Astrocyte (in vitro differentiated cells and primary cell): Measurements from ENCODE around the gene ARMC7. TPM values are rescaled to one million over a fixed set of nuclear protein-coding genes. Genes with fewer than 3 reads are reported as not detected.

Experiments used
- DNase-seq: peaks from one replicate; pipeline ENCODE4 v3.0.0-alpha.2; 2010; ENCODE audit warnings: low read depth
- FAIRE-seq: peaks from 2 replicates; lab custom pipeline; 2011; peaks lifted over from hg19 to GRCh38; lab: Jason Lieb, UNC
- H2AFZ ChIP-seq: 2 replicates; pipeline ENCODE4 v1.6.0; 2012; ENCODE audit warnings: low read depth, low read length, inconsistent platforms
- H3K27ac ChIP-seq: 2 replicates; pipeline ENCODE4 v1.5.1; 2011; ENCODE audit warnings: low read depth, low read length, inconsistent platforms
- H3K27me3 ChIP-seq: 2 replicates; pipeline ENCODE4 v1.6.0; 2011; ENCODE audit warnings: low read length, inconsistent platforms; ENCODE audit not compliant: insufficient read depth
- H3K36me3 ChIP-seq: 2 replicates; pipeline ENCODE4 v1.5.1; 2011; ENCODE audit warnings: low read length, inconsistent platforms; ENCODE audit not compliant: insufficient read depth
- H3K4me1 ChIP-seq: 2 replicates; pipeline ENCODE4 v1.5.1; 2011; ENCODE audit warnings: low read length, inconsistent platforms; ENCODE audit not compliant: insufficient read depth
- H3K4me2 ChIP-seq: 2 replicates; pipeline ENCODE4 v1.6.0; 2012; ENCODE audit warnings: low read length, inconsistent platforms
- H3K4me3 ChIP-seq: 2 replicates; pipeline ENCODE4 v1.5.1; 2011; ENCODE audit warnings: low read depth, mild to moderate bottlenecking, low read length, inconsistent platforms; ENCODE audit not compliant: insufficient read depth
- H3K79me2 ChIP-seq: 2 replicates; pipeline ENCODE4 v1.6.0; 2012; ENCODE audit warnings: mild to moderate bottlenecking, low read length, inconsistent platforms; ENCODE audit not compliant: insufficient read depth
- H3K9ac ChIP-seq: 2 replicates; pipeline ENCODE4 v1.6.0; 2012; ENCODE audit warnings: mild to moderate bottlenecking, low read length, inconsistent platforms
- H3K9me3 ChIP-seq: 2 replicates; pipeline ENCODE4 v1.5.1; 2012; ENCODE audit warnings: low read depth, mild to moderate bottlenecking, low read length, inconsistent platforms; ENCODE audit not compliant: insufficient read depth
- H4K20me1 ChIP-seq: 2 replicates; pipeline ENCODE4 v1.6.0; 2012; ENCODE audit warnings: low read length, inconsistent platforms; ENCODE audit not compliant: insufficient read depth
- H3K27ac Mint-ChIP-seq: one replicate; pipeline ENCODE4 v1.8.0; 2021; ENCODE audit warnings: mild to moderate bottlenecking, mixed read lengths; ENCODE audit not compliant: unreplicated experiment
- H3K27me3 Mint-ChIP-seq: one replicate; pipeline ENCODE4 v1.8.0; 2021; ENCODE audit warnings: low read depth, mixed read lengths; ENCODE audit not compliant: unreplicated experiment
- H3K36me3 Mint-ChIP-seq: one replicate; pipeline ENCODE4 v1.8.0; 2021; ENCODE audit warnings: low read depth, mixed read lengths; ENCODE audit not compliant: unreplicated experiment
- H3K4me1 Mint-ChIP-seq: one replicate; pipeline ENCODE4 v1.8.0; 2021; ENCODE audit warnings: low read depth, mixed read lengths; ENCODE audit not compliant: unreplicated experiment
- H3K4me3 Mint-ChIP-seq: one replicate; pipeline ENCODE4 v1.8.0; 2021; ENCODE audit warnings: mild to moderate bottlenecking, moderate library complexity, mixed read lengths; ENCODE audit not compliant: unreplicated experiment
- H3K9me3 Mint-ChIP-seq: one replicate; pipeline ENCODE4 v1.8.0; 2021; ENCODE audit warnings: mild to moderate bottlenecking, mixed read lengths; ENCODE audit not compliant: unreplicated experiment
- EZH2 ChIP-seq: IDR thresholded peaks from 2 replicates; pipeline ENCODE4 v1.6.1; 2012; ENCODE audit warnings: mild to moderate bottlenecking, low read length, inconsistent platforms; ENCODE audit not compliant: insufficient read depth
- total RNA-seq: library from RNA; stranded (reverse); gene quantifications from 2 replicates; pipeline ENCODE4 v1.2.1, GENCODE V29; 2021
- TF ChIP-seq, protein P1 (sequence below): IDR thresholded peaks from 2 replicates; pipeline ENCODE4 v1.5.1; 2011; ENCODE audit warnings: low read depth, mild to moderate bottlenecking, inconsistent platforms, low read length, moderate library complexity; ENCODE audit not compliant: insufficient read depth

Gene ARMC7
- total RNA-seq, 1 donor from 2014 or later = 11.9 TPM

DNA sequence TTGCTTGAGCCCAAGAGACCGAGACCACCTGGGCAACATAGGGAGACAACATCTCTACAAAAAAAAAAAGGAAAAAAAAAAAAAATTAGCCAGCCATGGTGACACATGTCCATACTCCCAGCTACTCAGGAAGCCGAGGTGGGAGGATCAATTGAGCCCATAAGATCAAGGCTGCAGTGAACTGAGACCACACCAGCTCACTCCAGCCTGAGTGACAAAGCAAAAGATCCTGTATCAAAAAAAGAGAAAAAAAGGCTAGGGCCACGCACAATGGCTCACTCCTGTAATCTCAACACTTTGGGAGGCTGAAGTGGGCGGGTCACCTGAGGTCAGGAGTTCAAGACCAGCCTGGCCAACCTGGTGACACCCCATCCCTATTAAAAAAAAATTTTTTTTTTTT is 59.2 kb downstream of the ARMC7 start:
- Histone ChIP-seq H3K36me3 (peaks cover 31% of the 10 kb centered on the region), H3K4me2 (no peak overlapping the region), H3K9ac (no peak overlapping the region), H2AFZ (no peak overlapping the region), H3K4me1 (no peaks in the 10 kb centered on the region), H3K27me3 (no peaks in the 10 kb centered on the region), H4K20me1 (peaks cover 51% of the 10 kb centered on the region), H3K27ac (no peak overlapping the region), H3K9me3 (no peaks in the 10 kb centered on the region), H3K4me3 (no peak overlapping the region), H3K79me2 (peaks cover 54% of the 10 kb centered on the region)
- H3K4me1 Mint-ChIP-seq = no peaks in the 10 kb centered on the region
- no peak overlapping the region for H3K27ac Mint-ChIP-seq
- DNase-seq = no peak
- no peak overlapping the region for H3K4me3 Mint-ChIP-seq
- no peak for FAIRE-seq
- peaks cover 10% of the 10 kb centered on the region for H3K36me3 Mint-ChIP-seq
- H3K27me3 Mint-ChIP-seq = no peaks in the 10 kb centered on the region
- TF ChIP-seq, protein P1, sequence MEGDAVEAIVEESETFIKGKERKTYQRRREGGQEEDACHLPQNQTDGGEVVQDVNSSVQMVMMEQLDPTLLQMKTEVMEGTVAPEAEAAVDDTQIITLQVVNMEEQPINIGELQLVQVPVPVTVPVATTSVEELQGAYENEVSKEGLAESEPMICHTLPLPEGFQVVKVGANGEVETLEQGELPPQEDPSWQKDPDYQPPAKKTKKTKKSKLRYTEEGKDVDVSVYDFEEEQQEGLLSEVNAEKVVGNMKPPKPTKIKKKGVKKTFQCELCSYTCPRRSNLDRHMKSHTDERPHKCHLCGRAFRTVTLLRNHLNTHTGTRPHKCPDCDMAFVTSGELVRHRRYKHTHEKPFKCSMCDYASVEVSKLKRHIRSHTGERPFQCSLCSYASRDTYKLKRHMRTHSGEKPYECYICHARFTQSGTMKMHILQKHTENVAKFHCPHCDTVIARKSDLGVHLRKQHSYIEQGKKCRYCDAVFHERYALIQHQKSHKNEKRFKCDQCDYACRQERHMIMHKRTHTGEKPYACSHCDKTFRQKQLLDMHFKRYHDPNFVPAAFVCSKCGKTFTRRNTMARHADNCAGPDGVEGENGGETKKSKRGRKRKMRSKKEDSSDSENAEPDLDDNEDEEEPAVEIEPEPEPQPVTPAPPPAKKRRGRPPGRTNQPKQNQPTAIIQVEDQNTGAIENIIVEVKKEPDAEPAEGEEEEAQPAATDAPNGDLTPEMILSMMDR = no peak
- TF ChIP-seq EZH2 = no peak
- H3K9me3 Mint-ChIP-seq = no peaks in the 10 kb centered on the region

DNA sequence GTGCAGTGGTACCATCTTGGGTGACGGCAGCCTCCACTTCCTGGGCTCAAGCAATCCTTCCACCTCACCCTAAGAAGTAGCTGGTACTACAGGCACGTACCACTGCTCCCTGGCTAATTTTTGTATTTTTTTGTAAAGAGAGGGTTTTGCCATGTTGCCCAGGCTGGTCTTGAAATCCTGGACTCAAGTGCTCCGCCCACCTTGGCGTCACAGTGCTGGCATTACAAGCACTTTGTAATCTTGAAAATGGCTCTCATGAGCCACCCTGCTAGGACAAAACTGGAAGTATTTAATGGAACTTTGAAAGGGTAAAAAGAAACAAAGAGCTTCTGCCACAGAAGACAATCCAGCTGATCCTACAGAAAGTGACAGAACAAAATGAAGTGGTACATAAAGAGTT is 63.8 kb downstream of the ARMC7 start:
- no peak overlapping the region for H3K4me3 ChIP-seq
- H3K4me1 ChIP-seq = no peaks in the 10 kb centered on the region
- Mint-ChIP-seq H3K4me3 (no peak overlapping the region), H3K27me3 (no peaks in the 10 kb centered on the region), H3K9me3 (no peaks in the 10 kb centered on the region), H3K4me1 (no peaks in the 10 kb centered on the region), H3K36me3 (peaks cover 10% of the 10 kb centered on the region), H3K27ac (no peak overlapping the region)
- H3K79me2 ChIP-seq = peaks cover 95% of the 10 kb centered on the region
- H3K27ac ChIP-seq = no peak overlapping the region
- no peak for TF ChIP-seq EZH2
- TF ChIP-seq, protein P1 = no peak
- no peak overlapping the region for H3K4me2 ChIP-seq
- DNase-seq (no peak), FAIRE-seq (no peak)
- no peak overlapping the region for H2AFZ ChIP-seq
- H3K27me3 ChIP-seq = no peaks in the 10 kb centered on the region
- H4K20me1 ChIP-seq = peaks cover 89% of the 10 kb centered on the region
- peaks cover 32% of the 10 kb centered on the region for H3K36me3 ChIP-seq
- peak overlapping the region; percentile 13 for H3K9ac ChIP-seq
- H3K9me3 ChIP-seq = no peaks in the 10 kb centered on the region

DNA sequence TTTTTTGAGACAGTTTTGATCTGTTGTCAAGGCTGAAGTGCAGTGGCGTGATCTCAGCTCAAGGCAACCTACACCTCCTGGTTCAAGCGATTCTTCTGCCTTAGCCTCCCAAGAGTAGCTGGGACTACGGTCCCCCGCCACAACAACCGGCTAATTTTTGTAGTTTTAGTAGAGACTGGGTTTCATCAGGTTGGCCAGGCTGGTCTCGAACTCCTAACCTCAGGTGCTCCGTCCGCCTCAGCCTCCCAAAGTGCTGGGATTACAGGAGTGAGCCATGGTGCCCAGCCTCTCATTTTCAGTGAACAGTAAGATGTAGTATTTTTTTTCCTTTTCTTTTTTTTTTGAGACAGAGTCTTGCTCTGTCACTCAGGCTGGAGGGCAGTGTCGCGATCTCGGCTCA is 65.2 kb downstream of the ARMC7 start:
- Histone ChIP-seq H3K9me3 (no peaks in the 10 kb centered on the region), H3K36me3 (peaks cover 34% of the 10 kb centered on the region), H3K27me3 (no peaks in the 10 kb centered on the region), H4K20me1 (peaks cover 93% of the 10 kb centered on the region), H3K9ac (no peak overlapping the region), H3K4me3 (no peak overlapping the region), H3K79me2 (peaks cover 98% of the 10 kb centered on the region), H2AFZ (no peak overlapping the region), H3K4me1 (no peaks in the 10 kb centered on the region), H3K27ac (no peak overlapping the region), H3K4me2 (no peak overlapping the region)
- FAIRE-seq (no peak), DNase-seq (no peak)
- Mint-ChIP-seq H3K9me3 (no peaks in the 10 kb centered on the region), H3K4me3 (no peak overlapping the region), H3K4me1 (no peaks in the 10 kb centered on the region), H3K27me3 (no peaks in the 10 kb centered on the region), H3K36me3 (peaks cover 10% of the 10 kb centered on the region), H3K27ac (no peak overlapping the region)
- TF ChIP-seq EZH2 = no peak
- TF ChIP-seq, protein P1 = no peak
